GM18861 (cell line): ENCODE data around the gene PTPDC1.

Experiments used
- ATAC-seq: cut with Tn5 transposase; IDR thresholded peaks from one replicate; pipeline ENCODE4 v1.9.1; 2021; ENCODE audit not compliant: unreplicated experiment

PTPDC1 gene, protein sequence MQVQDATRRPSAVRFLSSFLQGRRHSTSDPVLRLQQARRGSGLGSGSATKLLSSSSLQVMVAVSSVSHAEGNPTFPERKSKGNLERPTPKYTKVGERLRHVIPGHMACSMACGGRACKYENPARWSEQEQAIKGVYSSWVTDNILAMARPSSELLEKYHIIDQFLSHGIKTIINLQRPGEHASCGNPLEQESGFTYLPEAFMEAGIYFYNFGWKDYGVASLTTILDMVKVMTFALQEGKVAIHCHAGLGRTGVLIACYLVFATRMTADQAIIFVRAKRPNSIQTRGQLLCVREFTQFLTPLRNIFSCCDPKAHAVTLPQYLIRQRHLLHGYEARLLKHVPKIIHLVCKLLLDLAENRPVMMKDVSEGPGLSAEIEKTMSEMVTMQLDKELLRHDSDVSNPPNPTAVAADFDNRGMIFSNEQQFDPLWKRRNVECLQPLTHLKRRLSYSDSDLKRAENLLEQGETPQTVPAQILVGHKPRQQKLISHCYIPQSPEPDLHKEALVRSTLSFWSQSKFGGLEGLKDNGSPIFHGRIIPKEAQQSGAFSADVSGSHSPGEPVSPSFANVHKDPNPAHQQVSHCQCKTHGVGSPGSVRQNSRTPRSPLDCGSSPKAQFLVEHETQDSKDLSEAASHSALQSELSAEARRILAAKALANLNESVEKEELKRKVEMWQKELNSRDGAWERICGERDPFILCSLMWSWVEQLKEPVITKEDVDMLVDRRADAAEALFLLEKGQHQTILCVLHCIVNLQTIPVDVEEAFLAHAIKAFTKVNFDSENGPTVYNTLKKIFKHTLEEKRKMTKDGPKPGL

DNA sequence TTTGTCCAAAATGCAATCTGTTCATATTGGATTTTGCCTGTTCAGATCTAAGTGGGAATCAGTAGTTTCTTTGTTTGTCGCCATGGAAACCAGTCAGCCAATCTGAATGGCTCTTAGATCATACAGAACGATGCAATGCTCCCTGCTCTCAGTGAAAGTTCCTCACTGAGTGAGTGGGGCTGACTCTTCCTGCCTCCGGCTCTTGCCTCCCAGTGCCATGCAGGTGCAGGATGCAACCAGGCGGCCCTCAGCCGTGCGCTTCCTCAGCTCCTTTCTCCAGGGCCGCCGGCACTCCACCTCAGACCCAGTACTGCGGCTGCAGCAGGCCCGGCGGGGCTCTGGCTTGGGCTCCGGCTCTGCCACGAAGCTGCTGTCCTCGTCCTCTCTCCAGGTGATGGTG lies at the start of gene PTPDC1:
Gene PTPDC1 (plus strand): TSS at position 151 of the 400 bp plus-strand sequence. CDS start 67 bp downstream, at position 218.
- ATAC-seq: no peak

- ATAC-seq: no peak
Observed at GRCh38 chr9:94034511-94034910, 49.8 kb upstream of the PTPDC1 start.

GRCh38 chr9:94039786-94040185 lies 44.5 kb upstream of the PTPDC1 start:
- no peak for ATAC-seq

GRCh38 chr9:94042516-94043360 lies 41.5 kb upstream of the PTPDC1 start:
- no peak for ATAC-seq

GRCh38 chr9:94054716-94055115 lies 29.5 kb upstream of the PTPDC1 start:
- ATAC-seq: no peak

DNA sequence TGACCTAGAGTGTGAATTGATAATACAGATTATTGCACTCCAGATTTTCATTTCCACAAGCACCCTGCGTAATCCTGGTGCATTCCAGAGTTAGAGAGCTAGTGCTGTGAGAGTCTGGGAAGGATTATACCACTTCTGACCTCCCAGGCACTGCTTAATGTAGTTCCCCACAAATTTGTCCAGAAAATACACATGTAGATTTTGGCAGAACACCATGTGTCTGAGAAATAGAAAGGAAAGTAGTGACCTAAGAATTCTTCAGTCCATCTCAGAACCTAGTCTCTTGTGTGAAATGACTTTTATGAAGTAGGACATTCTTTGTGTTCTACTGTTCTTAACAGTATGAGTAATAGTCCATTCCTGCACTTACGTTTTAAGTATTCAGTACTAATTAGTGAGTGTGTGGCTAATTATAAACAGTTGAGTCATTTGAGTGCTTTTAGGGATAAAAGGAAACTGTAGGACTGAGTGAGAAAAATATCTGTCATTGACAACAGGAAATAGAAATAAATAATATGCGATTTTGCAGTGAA lies 27.8 kb upstream of the PTPDC1 start:
- no peak for ATAC-seq

DNA sequence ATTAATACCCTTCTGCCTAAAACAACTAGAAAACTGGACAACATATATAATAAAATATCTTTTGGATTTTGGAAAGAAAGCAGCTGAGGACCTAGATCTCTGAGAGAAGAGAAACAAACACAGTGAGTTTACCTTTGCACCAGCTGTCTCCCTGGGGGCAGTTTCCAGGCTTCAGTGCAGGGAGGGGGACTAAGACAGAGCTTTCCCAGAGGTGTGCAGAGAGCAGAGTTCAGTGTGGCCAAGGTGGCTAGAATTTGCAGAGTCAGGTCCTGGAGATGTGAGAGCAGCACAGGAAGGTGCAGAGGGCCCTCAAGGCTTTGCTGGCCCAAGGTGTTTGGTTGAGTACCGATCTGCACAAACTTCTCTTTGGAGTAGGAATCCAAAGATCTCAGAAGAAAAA lies 26.3 kb upstream of the PTPDC1 start:
- no peak for ATAC-seq

DNA sequence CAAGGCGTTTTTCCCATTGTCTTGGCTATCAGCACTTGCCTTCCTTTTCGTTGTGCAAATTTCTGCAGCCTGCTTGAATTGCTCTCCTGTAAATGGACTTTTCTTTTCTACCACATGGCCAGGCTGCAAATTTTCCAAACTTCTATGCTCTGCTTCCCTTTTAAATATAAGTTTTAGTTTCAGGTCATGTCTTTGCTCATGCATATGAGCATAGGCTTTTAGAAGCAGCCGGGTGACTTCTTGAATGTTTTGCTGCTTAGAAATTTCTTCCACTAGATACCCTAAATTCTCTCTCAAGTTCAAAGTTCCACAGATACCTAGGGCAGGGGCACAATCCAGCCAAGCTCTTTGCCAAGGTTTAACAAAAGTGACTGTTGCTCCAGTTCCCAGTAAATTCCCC lies 22.4 kb upstream of the PTPDC1 start:
- no peak for ATAC-seq

DNA sequence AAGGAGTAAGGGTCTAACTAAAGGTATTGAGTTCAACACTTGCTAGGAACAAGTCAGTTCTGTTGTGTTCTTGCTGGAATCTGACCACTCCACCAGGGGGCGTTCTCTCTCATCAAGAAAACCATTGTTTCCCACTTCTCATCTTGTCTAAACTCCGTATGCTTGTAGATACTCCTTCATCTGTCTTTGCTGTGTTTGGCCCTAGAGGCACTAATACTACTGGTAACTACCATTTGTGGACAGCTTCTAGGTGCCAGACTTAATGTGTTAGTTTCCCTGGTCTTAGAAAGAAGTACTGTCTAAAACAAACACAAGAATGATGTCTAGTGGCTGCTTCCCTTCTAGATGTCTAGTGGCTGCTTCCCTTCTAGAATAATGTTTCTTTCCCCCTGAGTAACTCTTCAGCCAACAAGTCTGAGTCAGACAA lies 18.7 kb upstream of the PTPDC1 start:
- ATAC-seq: no peak

DNA sequence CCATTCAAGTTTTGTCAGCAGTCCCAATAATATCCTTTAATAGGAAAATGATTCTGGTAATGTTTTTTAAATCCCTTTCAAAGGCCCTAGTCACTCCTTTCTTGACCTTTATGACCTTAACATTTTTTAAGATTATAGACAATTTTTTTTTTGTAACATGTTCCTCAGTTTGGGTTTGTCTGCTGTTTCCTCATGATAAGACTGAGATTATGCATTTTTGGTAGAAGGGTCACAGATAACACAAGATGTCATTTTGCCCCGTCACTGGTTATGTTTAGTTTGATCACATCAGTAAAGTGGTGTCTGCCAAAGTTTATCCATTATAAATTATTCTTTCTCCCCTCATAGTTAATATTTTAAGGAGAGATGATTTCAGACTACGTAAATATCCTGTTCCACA lies 16.0 kb upstream of the PTPDC1 start:
- no peak for ATAC-seq

DNA sequence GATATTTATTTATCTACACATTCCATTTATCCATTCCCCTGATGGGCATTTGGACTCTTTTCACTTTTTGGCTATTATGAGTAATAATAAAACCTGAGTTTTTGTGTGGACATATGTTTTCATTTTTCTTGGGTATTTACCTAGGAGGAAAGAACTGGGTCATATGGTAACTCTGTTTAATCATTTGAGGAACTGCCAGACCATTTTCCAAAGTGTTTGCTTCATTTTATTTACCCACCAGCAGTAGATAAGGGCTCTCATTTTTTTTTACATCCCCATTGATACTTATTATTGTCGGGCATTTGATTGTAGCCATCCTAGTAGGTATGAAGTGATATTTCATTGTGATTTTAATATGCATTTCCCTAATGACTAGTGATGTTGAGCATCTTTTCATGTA lies 7.7 kb upstream of the PTPDC1 start:
- no peak for ATAC-seq

DNA sequence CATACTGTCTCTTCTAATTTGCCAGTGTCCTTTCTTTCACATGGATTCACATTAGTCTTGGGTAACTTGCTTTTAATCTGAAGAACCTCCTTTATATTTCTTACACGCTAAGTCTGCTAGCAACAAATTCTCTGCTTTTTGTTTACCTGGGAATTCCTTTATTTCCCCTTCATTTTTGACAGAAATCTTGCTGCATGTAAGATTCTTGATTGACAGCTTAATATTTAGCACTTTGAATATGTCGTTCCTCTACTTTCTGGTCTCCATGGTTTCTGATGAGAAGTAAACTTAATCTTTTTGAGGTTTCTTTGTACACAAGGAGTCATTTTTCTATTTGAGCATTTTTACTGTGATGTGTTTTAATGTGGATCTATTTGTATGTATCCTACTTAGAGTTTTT lies 6.2 kb upstream of the PTPDC1 start:
- ATAC-seq: no peak

DNA sequence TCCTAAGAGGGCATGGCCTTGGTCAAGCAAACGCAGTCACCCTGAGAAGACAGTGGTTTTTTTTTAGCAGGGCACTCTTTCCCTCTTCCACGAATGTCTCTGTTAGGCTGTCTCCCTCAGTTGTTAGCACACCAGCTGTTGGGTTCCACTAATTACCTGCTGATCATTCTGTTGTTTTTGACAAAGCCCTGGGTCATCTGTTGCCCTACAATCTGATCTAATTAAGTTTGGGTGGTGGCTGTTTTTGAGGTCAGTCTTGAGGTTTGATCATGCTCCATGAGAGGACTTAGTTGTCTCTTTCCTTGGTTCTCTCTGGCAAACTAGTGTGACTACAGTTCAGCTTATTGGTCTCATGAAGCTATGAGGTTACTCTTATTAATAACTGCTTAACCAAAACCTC lies 5.0 kb upstream of the PTPDC1 start:
- ATAC-seq: no peak

DNA sequence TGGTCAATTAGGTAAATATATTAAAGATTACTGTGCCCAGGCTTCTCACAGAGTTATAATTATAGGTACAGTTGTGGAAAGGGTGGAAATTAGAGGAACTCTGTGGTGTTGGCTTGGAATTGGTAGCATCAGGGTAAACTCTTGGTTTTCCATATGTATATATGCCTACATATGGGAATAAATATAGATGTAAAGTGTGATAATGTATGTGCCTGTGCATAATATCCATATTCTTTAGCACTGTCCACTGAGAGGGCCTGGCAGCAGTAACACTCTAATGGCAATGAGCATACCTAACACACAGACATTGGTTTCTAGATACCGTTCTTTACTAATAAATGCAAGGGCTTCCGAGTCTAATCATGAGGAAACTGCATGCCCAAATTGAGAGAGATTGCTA lies 4.0 kb upstream of the PTPDC1 start:
- ATAC-seq: no peak

DNA sequence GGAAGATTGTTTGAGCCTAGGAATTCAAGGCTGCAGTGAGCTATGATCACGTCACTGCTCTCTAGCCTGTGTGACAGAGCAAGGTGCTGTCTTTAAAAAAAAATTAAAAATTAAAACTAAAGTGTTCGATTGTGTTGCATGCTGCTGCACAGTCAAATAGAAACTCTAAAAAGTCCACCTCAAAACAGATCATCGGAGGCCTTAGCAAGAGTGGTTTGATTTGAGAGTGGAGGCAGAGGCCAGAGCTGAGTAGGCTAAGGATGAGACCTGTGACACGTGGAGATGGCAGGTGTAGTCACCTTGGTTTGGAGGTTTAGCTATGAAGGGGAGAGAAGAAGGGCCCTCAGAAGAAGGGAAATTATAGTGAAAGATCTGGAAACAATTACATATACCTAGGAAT lies 2.8 kb upstream of the PTPDC1 start:
- no peak for ATAC-seq

GRCh38 chr9:94081864-94082463 lies 2.3 kb upstream of the PTPDC1 start:
- no peak for ATAC-seq

DNA sequence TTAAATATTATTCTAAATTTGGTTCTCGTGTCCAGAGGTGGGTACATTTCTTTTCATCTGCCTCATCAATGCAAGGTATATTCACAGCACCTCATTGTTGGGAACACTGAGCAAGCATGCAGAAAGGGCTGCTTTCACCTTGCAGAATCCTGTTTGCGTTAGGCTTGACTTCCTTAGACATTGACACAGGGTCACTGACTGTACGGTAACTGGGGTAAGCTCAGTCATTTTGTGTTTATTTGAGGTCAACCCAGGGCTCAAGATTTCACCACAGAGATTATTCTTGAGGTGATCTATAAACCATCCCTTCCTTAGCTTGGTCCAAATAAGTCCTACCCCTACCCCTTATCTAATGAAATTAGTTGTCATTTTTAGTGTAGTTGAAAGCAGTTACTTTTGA lies 1.7 kb upstream of the PTPDC1 start:
- no peak for ATAC-seq

- ATAC-seq: no peak
Observed at GRCh38 chr9:94082956-94083355, 1.3 kb upstream of the PTPDC1 start.

- ATAC-seq: no peak
Observed at GRCh38 chr9:94083384-94083783, 880 bp upstream of the PTPDC1 start.

DNA sequence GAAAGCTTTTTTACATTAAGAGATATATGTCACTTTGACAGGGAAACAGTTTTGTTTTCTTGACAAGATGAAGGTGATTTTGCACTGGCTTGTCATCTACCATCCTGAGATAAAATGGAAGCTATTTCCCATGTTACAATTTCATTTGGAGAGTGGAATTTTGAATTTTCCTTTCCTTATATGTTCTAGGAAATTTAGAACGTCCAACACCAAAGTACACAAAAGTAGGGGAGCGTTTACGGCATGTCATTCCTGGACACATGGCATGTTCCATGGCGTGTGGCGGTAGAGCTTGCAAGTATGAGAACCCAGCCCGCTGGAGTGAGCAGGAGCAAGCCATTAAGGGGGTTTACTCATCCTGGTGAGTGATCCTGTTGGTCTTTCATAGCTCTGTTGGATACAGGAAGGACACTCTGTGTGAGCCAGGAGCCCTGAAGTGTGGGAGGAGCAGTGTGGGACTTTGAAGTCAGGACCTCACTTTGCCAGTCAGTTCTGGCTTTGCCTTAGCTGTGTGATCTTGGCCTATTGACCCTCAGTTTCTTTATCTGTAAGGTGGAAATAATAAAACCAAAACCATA lies 887 bp downstream of the PTPDC1 start:
- no peak for ATAC-seq
